Prostate gland (tissue), 2 donors: ENCODE measurements around the gene CRTC1. TPM values are rescaled to one million over a fixed set of nuclear protein-coding genes. Genes with fewer than 3 reads are reported as not detected.

Experiments used
- DNase-seq: peaks from one replicate; pipeline ENCODE4 v3.0.0-alpha.2; 2019; ENCODE audit warnings: low spot score
- H3K27ac ChIP-seq, 2 donors: fragments of 200-600 bp; sonication (generic); 2 replicates each; pipeline ENCODE4 v1.5.1; 2017 to 2019
- H3K27me3 ChIP-seq: fragments of 200-600 bp; sonication (generic); replicated peaks from 2 replicates; pipeline ENCODE4 v1.5.1; 2019; ENCODE audit not compliant: insufficient read depth
- H3K36me3 ChIP-seq, 2 donors: fragments of 200-600 bp; sonication (generic); 1 replicate in 1 of 2; 2 replicates in 1 of 2; pipeline versions ENCODE4 v1.5.1 to v1.8.1; 2017 to 2019
- H3K4me1 ChIP-seq: fragments of 200-600 bp; sonication (generic); replicated peaks from 2 replicates; pipeline ENCODE4 v1.5.1; 2019
- H3K4me3 ChIP-seq, 2 donors: fragments of 200-600 bp; sonication (generic); 2 replicates each; pipeline ENCODE4 v1.5.1; 2017 to 2019
- H3K9me3 ChIP-seq: fragments of 200-600 bp; sonication (generic); 2 replicates; pipeline ENCODE4 v1.5.1; 2017
- CTCF ChIP-seq, 4 experiments: fragments of 200-600 bp in 2 of 4; fragments of 450-650 bp in 2 of 4; sonication (generic) in 2 of 4; IDR thresholded peaks; 1 replicate in 3 of 4; 2 replicates in 1 of 4; pipeline ENCODE4 v1.5.1; 2016 to 2019; ENCODE audit warnings: antibody characterized with exemption in 4 of 4, mild to moderate bottlenecking in 2 of 4, moderate library complexity in 2 of 4
- POLR2A ChIP-seq: fragments of 450-650 bp; IDR thresholded peaks from one replicate; pipeline ENCODE4 v1.6.1; 2016; ENCODE audit warnings: antibody characterized with exemption, mild to moderate bottlenecking
- POLR2AphosphoS5 ChIP-seq: sonication (generic); formaldehyde crosslinking; IDR thresholded peaks from one replicate; pipeline ENCODE4 v1.6.1; 2017; ENCODE audit warnings: antibody characterized with exemption
- WGBS: methylation state at CpG from one replicate; pipeline ENCODE4 v1.1.5; 2018; 5-methylcytosine and 5-hydroxymethylcytosine counted together
- intact Hi-C: fragments of 100-400 bp; cut with DNase I; formaldehyde crosslinking; loops from one replicate; pipeline ENCODE4 v1.14.2; 2022
- total RNA-seq, 2 donors: library from RNA; depleted of rRNA; stranded (reverse); fragments of >200 nt; gene quantifications; one replicate each; pipeline ENCODE4 v1.1.0, GENCODE V29; 2016

The CRTC1 gene
- total RNA-seq, 2 donors from 2014 or later = 6.7 to 24.4 TPM

- Histone ChIP-seq H3K27me3 (peaks cover 5% of the 10 kb centered on the region), H3K4me3 (no peak overlapping the region), H3K9me3 (no peaks in the 10 kb centered on the region), H3K27ac (no peak overlapping the region), H3K4me1 (no peaks in the 10 kb centered on the region), H3K36me3 (no peaks in the 10 kb centered on the region)
- no peak for DNase-seq
- intact Hi-C loops = no loop called here
- no peak for TF ChIP-seq POLR2A
- no peak for TF ChIP-seq CTCF (IDR thresholded peaks at IDR 0.05)
- TF ChIP-seq POLR2AphosphoS5 = no peak
Observed at GRCh38 chr19:18799389-18799970, 116.0 kb downstream of the CRTC1 start.

- H3K27ac ChIP-seq = no peak overlapping the region
- TF ChIP-seq CTCF (IDR thresholded peaks at IDR 0.05) (no peak), POLR2A (no peak)
- no peaks in the 10 kb centered on the region for H3K4me1 ChIP-seq
- no peak overlapping the region for H3K4me3 ChIP-seq
- no peaks in the 10 kb centered on the region for H3K36me3 ChIP-seq
- no peak for DNase-seq
- H3K9me3 ChIP-seq = no peaks in the 10 kb centered on the region
- intact Hi-C loops = no loop called here
- peaks cover 5% of the 10 kb centered on the region for H3K27me3 ChIP-seq
Observed at GRCh38 chr19:18800079-18800478, 116.6 kb downstream of the CRTC1 start.

- intact Hi-C loops = no loop called here
- peaks cover 5% of the 10 kb centered on the region for H3K27me3 ChIP-seq
Observed at GRCh38 chr19:18800636-18801035, 117.2 kb downstream of the CRTC1 start.

GRCh38 chr19:18802354-18802753 lies 118.9 kb downstream of the CRTC1 start:
- peaks cover 5% of the 10 kb centered on the region for H3K27me3 ChIP-seq
- no peaks in the 10 kb centered on the region for H3K4me1 ChIP-seq
- H3K4me3 ChIP-seq = no peak overlapping the region

More at GRCh38 chr19:18800636-18801035, 117.2 kb downstream of the CRTC1 start:
- H3K4me1 ChIP-seq = no peaks in the 10 kb centered on the region
- DNase-seq = no peak
- H3K27ac ChIP-seq = no peak overlapping the region
- no peaks in the 10 kb centered on the region for H3K36me3 ChIP-seq
- H3K9me3 ChIP-seq = no peaks in the 10 kb centered on the region
- TF ChIP-seq CTCF (IDR thresholded peaks at IDR 0.05) (no peak), POLR2AphosphoS5 (no peak), POLR2A (no peak)
- no peak overlapping the region for H3K4me3 ChIP-seq
- 76% methylated on average over 10 of the region's 10 CpGs for WGBS

More at GRCh38 chr19:18802354-18802753, 118.9 kb downstream of the CRTC1 start:
- WGBS = 83% methylated on average over 11 of the region's 11 CpGs
- H3K27ac ChIP-seq = no peak overlapping the region
- intact Hi-C loops = no loop called here
- TF ChIP-seq POLR2A (no peak), POLR2AphosphoS5 (no peak), CTCF (IDR thresholded peaks at IDR 0.05) (no peak)
- DNase-seq = no peak
- no peaks in the 10 kb centered on the region for H3K36me3 ChIP-seq
- H3K9me3 ChIP-seq = no peaks in the 10 kb centered on the region
